ENCODE measurements around the gene TRABD2A. TPM values are rescaled to one million over a fixed set of nuclear protein-coding genes. Genes with fewer than 3 reads are reported as not detected.
A peak's percentile ranks its signal among the peaks of the same experiment; 100 is the strongest.
"Not testable (repeated sequence)": the region's sequence is repeated elsewhere in the genome, so short reads cannot be mapped to it uniquely, and the experiment has no call there.

The TRABD2A gene
- polyA plus RNA-seq (2013, experiment 1 of 2) = 2.4 TPM
- polyA plus RNA-seq (2013, experiment 2 of 2) = 2.4 TPM

GRCh38 chr2:84880645-84881521 lies at the start of gene TRABD2A:
Gene TRABD2A (minus strand): TSS chr2:84881084. CDS start chr2:84881039, 45 bp downstream.
- Histone ChIP-seq H3K9me3 (ENCODE audit: insufficient read depth, low read depth, low read length) (no peaks in the 10 kb centered on the region), H3K9ac (ENCODE audit: low read depth, low read length) (peak within 1 kb of the TSS; percentile 70), H3K4me1 (ENCODE audit: insufficient read depth, low read length) (peaks cover 7% of the 10 kb centered on the region), H3K27ac (ENCODE audit: low read depth, low read length) (no peak within 1 kb of the TSS), H3K27me3 (ENCODE audit: insufficient read depth, low read length) (peaks cover 94% of the 10 kb centered on the region), H3K4me3 (ENCODE audit: low read length) (peak within 1 kb of the TSS; percentile 68), H3K36me3 (ENCODE audit: insufficient read depth, low read length) (no peaks in the 10 kb centered on the region)
- WGBS = under 1% methylated on average over 77 of the region's 77 CpGs

GRCh38 chr2:84927275-84927627 lies 46.4 kb upstream of the TRABD2A start:
- WGBS = 84% methylated on average over 2 of the region's 3 CpGs
- Histone ChIP-seq H3K36me3 (ENCODE audit: insufficient read depth, low read length) (no peaks in the 10 kb centered on the region), H3K9ac (ENCODE audit: low read depth, low read length) (no peak overlapping the region), H3K27me3 (ENCODE audit: insufficient read depth, low read length) (peaks cover 8% of the 10 kb centered on the region; the same call in 1 of the 2 replicates), H3K27ac (ENCODE audit: low read depth, low read length) (no peak overlapping the region), H3K4me3 (ENCODE audit: low read length) (no peak overlapping the region; the same call in 1 of the 2 replicates), H3K4me1 (ENCODE audit: insufficient read depth, low read length) (peaks cover 6% of the 10 kb centered on the region; the same call in 1 of the 2 replicates), H3K9me3 (ENCODE audit: insufficient read depth, low read depth, low read length) (no peaks in the 10 kb centered on the region)

GRCh38 chr2:84925724-84926376 lies 45.0 kb upstream of the TRABD2A start:
- H3K36me3 ChIP-seq (ENCODE audit: insufficient read depth, low read length) = no peaks in the 10 kb centered on the region
- 11% methylated on average over 34 of the region's 34 CpGs for WGBS
- no peak overlapping the region for H3K9ac ChIP-seq (ENCODE audit: low read depth, low read length)
- H3K4me1 ChIP-seq (ENCODE audit: insufficient read depth, low read length) = peaks cover 6% of the 10 kb centered on the region; the same call in 1 of the 2 replicates
- H3K4me3 ChIP-seq (ENCODE audit: low read length) = peak overlapping the region; percentile 46
- peaks cover 8% of the 10 kb centered on the region; the same call in 1 of the 2 replicates for H3K27me3 ChIP-seq (ENCODE audit: insufficient read depth, low read length)
- H3K27ac ChIP-seq (ENCODE audit: low read depth, low read length) = no peak overlapping the region
- H3K9me3 ChIP-seq (ENCODE audit: insufficient read depth, low read depth, low read length) = no peaks in the 10 kb centered on the region

- Histone ChIP-seq H3K36me3 (ENCODE audit: insufficient read depth, low read length) (no peaks in the 10 kb centered on the region), H3K4me1 (ENCODE audit: insufficient read depth, low read length) (peaks cover 6% of the 10 kb centered on the region; the same call in 1 of the 2 replicates), H3K27me3 (ENCODE audit: insufficient read depth, low read length) (peaks cover 8% of the 10 kb centered on the region; the same call in 1 of the 2 replicates), H3K27ac (ENCODE audit: low read depth, low read length) (no peak overlapping the region), H3K4me3 (ENCODE audit: low read length) (no peak overlapping the region), H3K9ac (ENCODE audit: low read depth, low read length) (no peak overlapping the region), H3K9me3 (ENCODE audit: insufficient read depth, low read depth, low read length) (no peaks in the 10 kb centered on the region)
- 94% methylated on average over 2 of the region's 2 CpGs for WGBS
These were observed 44.4 kb upstream of the TRABD2A start for GRCh38 chr2:84925336-84925723.

GRCh38 chr2:84924173-84925106 lies 43.6 kb upstream of the TRABD2A start:
- H3K27me3 ChIP-seq (ENCODE audit: insufficient read depth, low read length) = peaks cover 8% of the 10 kb centered on the region; the same call in 1 of the 2 replicates
- peaks cover 6% of the 10 kb centered on the region for H3K4me1 ChIP-seq (ENCODE audit: insufficient read depth, low read length)
- H3K27ac ChIP-seq (ENCODE audit: low read depth, low read length) = peak overlapping the region; percentile 34; the same call in 1 of the 2 replicates
- 62% methylated on average over 7 of the region's 9 CpGs for WGBS
- no peaks in the 10 kb centered on the region for H3K9me3 ChIP-seq (ENCODE audit: insufficient read depth, low read depth, low read length)
- no peak overlapping the region for H3K9ac ChIP-seq (ENCODE audit: low read depth, low read length)
- H3K36me3 ChIP-seq (ENCODE audit: insufficient read depth, low read length) = no peaks in the 10 kb centered on the region
- peak overlapping the region; percentile 8; the same call in 1 of the 2 replicates for H3K4me3 ChIP-seq (ENCODE audit: low read length)

- Histone ChIP-seq H3K9ac (ENCODE audit: low read depth, low read length) (no peak overlapping the region), H3K4me1 (ENCODE audit: insufficient read depth, low read length) (peaks cover 6% of the 10 kb centered on the region), H3K36me3 (ENCODE audit: insufficient read depth, low read length) (no peaks in the 10 kb centered on the region), H3K27ac (ENCODE audit: low read depth, low read length) (no peak overlapping the region), H3K9me3 (ENCODE audit: insufficient read depth, low read depth, low read length) (no peaks in the 10 kb centered on the region), H3K27me3 (ENCODE audit: insufficient read depth, low read length) (peaks cover 8% of the 10 kb centered on the region; the same call in 1 of the 2 replicates), H3K4me3 (ENCODE audit: low read length) (no peak overlapping the region)
These were observed 42.1 kb upstream of the TRABD2A start for GRCh38 chr2:84923009-84923408.

- Histone ChIP-seq H3K27me3 (ENCODE audit: insufficient read depth, low read length) (no peaks in the 10 kb centered on the region), H3K4me1 (ENCODE audit: insufficient read depth, low read length) (no peaks in the 10 kb centered on the region; the same call in 1 of the 2 replicates), H3K9ac (ENCODE audit: low read depth, low read length) (peak overlapping the region; percentile 54; the same call in 1 of the 2 replicates), H3K9me3 (ENCODE audit: insufficient read depth, low read depth, low read length) (no peaks in the 10 kb centered on the region), H3K36me3 (ENCODE audit: insufficient read depth, low read length) (no peaks in the 10 kb centered on the region), H3K4me3 (ENCODE audit: low read length) (no peak overlapping the region), H3K27ac (ENCODE audit: low read depth, low read length) (peak overlapping the region; percentile 26; the same call in 1 of the 2 replicates)
- WGBS = 79% methylated on average over 7 of the region's 7 CpGs
These were observed 39.1 kb upstream of the TRABD2A start for GRCh38 chr2:84919885-84920580.

GRCh38 chr2:84918430-84918829 lies 37.5 kb upstream of the TRABD2A start:
- Histone ChIP-seq H3K9ac (ENCODE audit: low read depth, low read length) (no peak overlapping the region), H3K4me3 (ENCODE audit: low read length) (no peak overlapping the region), H3K27me3 (ENCODE audit: insufficient read depth, low read length) (no peaks in the 10 kb centered on the region), H3K27ac (ENCODE audit: low read depth, low read length) (no peak overlapping the region), H3K4me1 (ENCODE audit: insufficient read depth, low read length) (no peaks in the 10 kb centered on the region; the same call in 1 of the 2 replicates), H3K9me3 (ENCODE audit: insufficient read depth, low read depth, low read length) (no peaks in the 10 kb centered on the region), H3K36me3 (ENCODE audit: insufficient read depth, low read length) (no peaks in the 10 kb centered on the region)
- WGBS = no CpG with 5 or more reads among the region's 2 CpGs

GRCh38 chr2:84917821-84918220 lies 36.9 kb upstream of the TRABD2A start:
- H3K27ac ChIP-seq (ENCODE audit: low read depth, low read length); H3K9ac ChIP-seq (ENCODE audit: low read depth, low read length); H3K9me3 ChIP-seq (ENCODE audit: insufficient read depth, low read depth, low read length); H3K4me1 ChIP-seq (ENCODE audit: insufficient read depth, low read length); H3K27me3 ChIP-seq (ENCODE audit: insufficient read depth, low read length); H3K36me3 ChIP-seq (ENCODE audit: insufficient read depth, low read length); H3K4me3 ChIP-seq (ENCODE audit: low read length): not testable (repeated sequence)
- 96% methylated on average over 5 of the region's 5 CpGs for WGBS

- not testable (repeated sequence) for H3K9ac ChIP-seq (ENCODE audit: low read depth, low read length); H3K27me3 ChIP-seq (ENCODE audit: insufficient read depth, low read length); H3K36me3 ChIP-seq (ENCODE audit: insufficient read depth, low read length); H3K4me1 ChIP-seq (ENCODE audit: insufficient read depth, low read length); H3K27ac ChIP-seq (ENCODE audit: low read depth, low read length); H3K4me3 ChIP-seq (ENCODE audit: low read length); H3K9me3 ChIP-seq (ENCODE audit: insufficient read depth, low read depth, low read length)
- 97% methylated on average over 24 of the region's 24 CpGs for WGBS
These were observed 34.8 kb upstream of the TRABD2A start for GRCh38 chr2:84915675-84916074.

Measured in HUES64 (cell line).